SK-N-SH (cell line): ENCODE results near the gene AGO4.

Experiments used
- CHD2 ChIP-seq: fragments of 150-350 bp; IDR thresholded peaks from 2 replicates; pipeline ENCODE4 v1.6.1; 2018; ENCODE audit warnings: low read length; ENCODE audit not compliant: partially characterized antibody
- JUND ChIP-seq: IDR thresholded peaks from 2 replicates; pipeline ENCODE4 v1.4.0; 2012
- POLR2AphosphoS5 ChIP-seq: IDR thresholded peaks from 2 replicates; pipeline ENCODE4 v1.6.1; 2012; ENCODE audit warnings: low read depth, low read length
- RFX5 ChIP-seq: IDR thresholded peaks from 2 replicates; pipeline ENCODE4 v1.6.1; 2012; ENCODE audit warnings: mild to moderate bottlenecking, improper control_type of control experiment, low read length
- SIN3A ChIP-seq: IDR thresholded peaks from 2 replicates; pipeline ENCODE4 v1.6.1; 2012; ENCODE audit warnings: low read depth, mild to moderate bottlenecking, low read length, moderate library complexity, borderline replicate concordance
- TAF1 ChIP-seq: IDR thresholded peaks from 2 replicates; pipeline ENCODE4 v1.6.1; 2012; ENCODE audit warnings: low read depth, mild to moderate bottlenecking, low read length, moderate library complexity, borderline replicate concordance
- TF ChIP-seq, protein P1 (sequence below): fragments of 200-600 bp; sonication (generic); IDR thresholded peaks from 2 replicates; pipeline ENCODE4 v1.6.1; 2017; ENCODE audit warnings: antibody characterized with exemption, mild to moderate bottlenecking, moderate library complexity
- TF ChIP-seq, protein P2 (sequence below): IDR thresholded peaks from 2 replicates; pipeline ENCODE4 v1.4.0; 2012; ENCODE audit warnings: low read depth
- TF ChIP-seq, protein P3 (sequence below): IDR thresholded peaks from 2 replicates; pipeline ENCODE4 v1.6.1; 2012; ENCODE audit warnings: mild to moderate bottlenecking, low read depth, low read length, moderate library complexity

DNA sequence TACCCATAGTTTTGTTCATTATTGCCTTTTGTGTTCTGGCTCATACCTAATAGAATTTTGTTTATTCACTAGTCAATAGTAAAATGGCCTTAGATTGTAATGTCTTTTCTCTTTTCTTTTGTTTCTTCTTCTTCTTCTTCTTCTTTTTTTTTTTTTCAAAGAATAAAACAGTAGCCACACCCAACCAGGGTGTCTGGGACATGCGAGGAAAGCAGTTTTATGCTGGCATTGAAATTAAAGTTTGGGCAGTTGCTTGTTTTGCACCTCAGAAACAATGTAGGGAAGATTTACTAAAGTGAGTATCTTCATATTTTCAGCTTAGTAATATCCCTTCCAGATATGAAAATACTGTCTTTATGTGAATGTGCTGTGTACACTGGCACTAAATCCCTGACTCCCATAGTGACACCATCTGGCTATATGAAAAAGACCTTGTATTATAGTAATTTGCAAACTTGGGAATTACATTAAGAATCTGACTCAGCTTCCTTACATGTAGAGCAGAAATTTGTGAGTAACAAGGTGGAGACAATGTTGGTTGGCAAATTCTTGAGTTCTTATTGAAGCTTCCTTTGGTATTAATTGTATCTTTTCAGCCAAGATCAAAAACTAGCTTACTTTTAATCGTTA lies 24.6 kb downstream of the AGO4 start:
- TF ChIP-seq, protein P1, sequence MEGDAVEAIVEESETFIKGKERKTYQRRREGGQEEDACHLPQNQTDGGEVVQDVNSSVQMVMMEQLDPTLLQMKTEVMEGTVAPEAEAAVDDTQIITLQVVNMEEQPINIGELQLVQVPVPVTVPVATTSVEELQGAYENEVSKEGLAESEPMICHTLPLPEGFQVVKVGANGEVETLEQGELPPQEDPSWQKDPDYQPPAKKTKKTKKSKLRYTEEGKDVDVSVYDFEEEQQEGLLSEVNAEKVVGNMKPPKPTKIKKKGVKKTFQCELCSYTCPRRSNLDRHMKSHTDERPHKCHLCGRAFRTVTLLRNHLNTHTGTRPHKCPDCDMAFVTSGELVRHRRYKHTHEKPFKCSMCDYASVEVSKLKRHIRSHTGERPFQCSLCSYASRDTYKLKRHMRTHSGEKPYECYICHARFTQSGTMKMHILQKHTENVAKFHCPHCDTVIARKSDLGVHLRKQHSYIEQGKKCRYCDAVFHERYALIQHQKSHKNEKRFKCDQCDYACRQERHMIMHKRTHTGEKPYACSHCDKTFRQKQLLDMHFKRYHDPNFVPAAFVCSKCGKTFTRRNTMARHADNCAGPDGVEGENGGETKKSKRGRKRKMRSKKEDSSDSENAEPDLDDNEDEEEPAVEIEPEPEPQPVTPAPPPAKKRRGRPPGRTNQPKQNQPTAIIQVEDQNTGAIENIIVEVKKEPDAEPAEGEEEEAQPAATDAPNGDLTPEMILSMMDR: no peak
- TF ChIP-seq JUND: no peak
- TF ChIP-seq, protein P2, sequence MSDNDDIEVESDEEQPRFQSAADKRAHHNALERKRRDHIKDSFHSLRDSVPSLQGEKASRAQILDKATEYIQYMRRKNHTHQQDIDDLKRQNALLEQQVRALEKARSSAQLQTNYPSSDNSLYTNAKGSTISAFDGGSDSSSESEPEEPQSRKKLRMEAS: no peak
- TF ChIP-seq TAF1: no peak
- TF ChIP-seq, protein P3, sequence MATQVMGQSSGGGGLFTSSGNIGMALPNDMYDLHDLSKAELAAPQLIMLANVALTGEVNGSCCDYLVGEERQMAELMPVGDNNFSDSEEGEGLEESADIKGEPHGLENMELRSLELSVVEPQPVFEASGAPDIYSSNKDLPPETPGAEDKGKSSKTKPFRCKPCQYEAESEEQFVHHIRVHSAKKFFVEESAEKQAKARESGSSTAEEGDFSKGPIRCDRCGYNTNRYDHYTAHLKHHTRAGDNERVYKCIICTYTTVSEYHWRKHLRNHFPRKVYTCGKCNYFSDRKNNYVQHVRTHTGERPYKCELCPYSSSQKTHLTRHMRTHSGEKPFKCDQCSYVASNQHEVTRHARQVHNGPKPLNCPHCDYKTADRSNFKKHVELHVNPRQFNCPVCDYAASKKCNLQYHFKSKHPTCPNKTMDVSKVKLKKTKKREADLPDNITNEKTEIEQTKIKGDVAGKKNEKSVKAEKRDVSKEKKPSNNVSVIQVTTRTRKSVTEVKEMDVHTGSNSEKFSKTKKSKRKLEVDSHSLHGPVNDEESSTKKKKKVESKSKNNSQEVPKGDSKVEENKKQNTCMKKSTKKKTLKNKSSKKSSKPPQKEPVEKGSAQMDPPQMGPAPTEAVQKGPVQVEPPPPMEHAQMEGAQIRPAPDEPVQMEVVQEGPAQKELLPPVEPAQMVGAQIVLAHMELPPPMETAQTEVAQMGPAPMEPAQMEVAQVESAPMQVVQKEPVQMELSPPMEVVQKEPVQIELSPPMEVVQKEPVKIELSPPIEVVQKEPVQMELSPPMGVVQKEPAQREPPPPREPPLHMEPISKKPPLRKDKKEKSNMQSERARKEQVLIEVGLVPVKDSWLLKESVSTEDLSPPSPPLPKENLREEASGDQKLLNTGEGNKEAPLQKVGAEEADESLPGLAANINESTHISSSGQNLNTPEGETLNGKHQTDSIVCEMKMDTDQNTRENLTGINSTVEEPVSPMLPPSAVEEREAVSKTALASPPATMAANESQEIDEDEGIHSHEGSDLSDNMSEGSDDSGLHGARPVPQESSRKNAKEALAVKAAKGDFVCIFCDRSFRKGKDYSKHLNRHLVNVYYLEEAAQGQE: no peak
- TF ChIP-seq CHD2: no peak
- no peak for TF ChIP-seq RFX5
- no peak for TF ChIP-seq POLR2AphosphoS5
- no peak for TF ChIP-seq SIN3A
